T-cell (primary cell): ENCODE data around the gene AP5Z1. TPM values are rescaled to one million over a fixed set of nuclear protein-coding genes. Genes with fewer than 3 reads are reported as not detected.
"Not testable (repeated sequence)": the region's sequence is repeated elsewhere in the genome, so short reads cannot be mapped to it uniquely, and the experiment has no call there.

ENCODE experiments used
- ATAC-seq, 4 experiments: fragments of 200-7000 bp in 3 of 4; fragments of 150-1000 bp in 1 of 4; cut with Tn5 transposase; replicated peaks in 1 of 4; 1 replicate in 3 of 4; 2 replicates in 1 of 4; pipeline ENCODE4 v1.10.0; 2021; ENCODE audit warnings: moderate library complexity in 3 of 4, mild to moderate bottlenecking in 2 of 4, moderate number of reproducible peaks in 1 of 4
- CTCF ChIA-PET, 2 donors: fragments of 300-600 bp; sonication (Branson Sonifier 250); formaldehyde crosslinking; loops; one replicate each; lab custom pipeline; 2022; ENCODE audit warnings: antibody characterized with exemption in 2 of 2; lab: Charles Lee
- POLR2A ChIA-PET, 2 donors: fragments of 300-600 bp; sonication (Branson Sonifier 250); formaldehyde crosslinking; loops; one replicate each; lab custom pipeline; 2022; ENCODE audit warnings: antibody characterized with exemption in 2 of 2; lab: Charles Lee
- DNase-seq, 35 experiments: peaks; one replicate each; pipeline versions ENCODE4 v3.0.0 to v3.0.0-alpha.2; 2013 to 2023
- H3K27ac ChIP-seq: one replicate; pipeline ENCODE4 v1.5.1; 2013; ENCODE audit warnings: low read length
- H3K27me3 ChIP-seq, 2 experiments: replicated peaks in 1 of 2; 1 replicate in 1 of 2; 2 replicates in 1 of 2; pipeline versions ENCODE4 v1.6.1 to v1.7.0; 2013; ENCODE audit warnings: low read length in 1 of 2, mixed read lengths in 1 of 2; ENCODE audit not compliant: control insufficient read depth in 2 of 2, insufficient read depth in 2 of 2; ENCODE audit errors: extremely low read depth in 1 of 2
- H3K36me3 ChIP-seq, 2 donors: 1 replicate in 1 of 2; 2 replicates in 1 of 2; pipeline versions ENCODE4 v1.6.1 to v1.7.0; 2013; ENCODE audit warnings: low read length in 1 of 2; ENCODE audit not compliant: control insufficient read depth in 2 of 2, insufficient read depth in 1 of 2; ENCODE audit errors: extremely low read depth in 1 of 2
- H3K4me1 ChIP-seq, 2 experiments: 1 replicate in 1 of 2; 2 replicates in 1 of 2; pipeline versions ENCODE4 v1.6.1 to v1.7.0; 2013; ENCODE audit warnings: low read length in 2 of 2, mixed read lengths in 1 of 2; ENCODE audit not compliant: insufficient read depth in 2 of 2, control insufficient read depth in 1 of 2; ENCODE audit errors: extremely low read depth in 1 of 2
- H3K4me3 ChIP-seq, 2 donors: 1 replicate in 1 of 2; 2 replicates in 1 of 2; pipeline versions ENCODE4 v1.5.1 to v1.7.0; 2013; ENCODE audit warnings: mild to moderate bottlenecking in 2 of 2, low read length in 1 of 2, moderate library complexity in 1 of 2; ENCODE audit not compliant: control insufficient read depth in 1 of 2; ENCODE audit errors: extremely low read depth in 1 of 2
- H3K9me3 ChIP-seq: 2 replicates; pipeline ENCODE4 v1.7.0; 2013
- H3K27ac Mint-ChIP-seq, 2 donors: one replicate each; pipeline ENCODE4 v1.8.0; 2020 to 2021; ENCODE audit warnings: mild to moderate bottlenecking in 2 of 2, mixed read lengths in 2 of 2
- H3K27me3 Mint-ChIP-seq, 2 donors: one replicate each; pipeline ENCODE4 v1.8.0; 2021 to 2022; ENCODE audit warnings: mixed read lengths in 2 of 2
- H3K36me3 Mint-ChIP-seq: one replicate; pipeline ENCODE4 v1.8.0; 2021; ENCODE audit warnings: mixed read lengths
- H3K4me1 Mint-ChIP-seq, 3 donors: one replicate each; pipeline ENCODE4 v1.8.0; 2020 to 2022; ENCODE audit warnings: mixed read lengths in 3 of 3, mild to moderate bottlenecking in 1 of 3
- H3K4me3 Mint-ChIP-seq, 3 donors: one replicate each; pipeline ENCODE4 v1.8.0; 2020 to 2022; ENCODE audit warnings: mild to moderate bottlenecking in 3 of 3, mixed read lengths in 3 of 3, moderate library complexity in 3 of 3
- H3K9me3 Mint-ChIP-seq, 3 donors: one replicate each; pipeline ENCODE4 v1.8.0; 2020 to 2022; ENCODE audit warnings: mixed read lengths in 3 of 3
- WGBS: methylation state at CpG from one replicate; pipeline ENCODE4 v1.1.5; 2013; ENCODE audit warnings: missing lambda C conversion rate; ENCODE audit not compliant: insufficient coverage; 5-methylcytosine and 5-hydroxymethylcytosine counted together
- total RNA-seq, 35 experiments: library from RNA in 6 of 35; stranded (reverse) in 6 of 35; fragments of 120-200 nt in 1 of 35; gene quantifications; one replicate each; pipeline versions ENCODE4 v1.2.1 to v1.2.4 and lab custom pipeline; 2013 to 2026

The AP5Z1 gene
- total RNA-seq, 5 donors from 2014 or later (not counting 1 experiment from before 2014, with no cell fraction given) = 93.6 to 126 (median 110) TPM

DNA sequence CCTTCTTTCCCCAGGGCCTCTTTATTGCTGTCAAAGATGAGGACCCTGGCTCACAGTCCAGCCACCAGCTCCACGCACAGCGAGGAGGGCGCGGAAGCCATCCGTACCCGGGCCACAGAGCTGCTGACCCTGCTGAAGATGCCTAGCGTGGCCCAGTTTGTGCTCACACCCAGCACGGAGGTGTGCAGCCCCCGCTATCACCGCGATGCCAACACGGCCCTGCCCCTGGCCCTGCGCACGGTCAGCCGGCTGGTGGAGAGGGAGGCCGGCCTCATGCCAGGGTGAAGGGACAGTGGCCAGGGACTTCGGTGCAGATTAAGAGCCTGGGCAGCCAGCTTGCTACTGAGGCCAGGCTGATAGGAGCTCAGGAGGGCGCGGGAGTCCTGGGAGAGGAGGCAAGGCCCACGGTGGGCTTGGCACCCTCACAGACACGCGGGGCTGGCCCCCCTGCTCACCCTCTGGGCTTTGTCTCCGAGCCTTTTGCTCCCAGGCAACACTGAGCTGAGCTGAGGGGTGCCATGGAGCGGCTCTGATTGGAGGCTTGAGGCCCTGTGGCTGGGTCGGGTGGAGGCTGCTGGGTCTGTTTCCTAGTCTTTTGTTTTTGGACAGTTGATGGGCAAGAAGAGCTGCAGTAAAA lies 15.8 kb downstream of the AP5Z1 start:
- Mint-ChIP-seq H3K27ac (no peak overlapping the region), H3K27me3 (no peaks in the 10 kb centered on the region), H3K4me3 (peak overlapping the region; percentile 13 to 34 (median 31)), H3K4me1 (peaks cover 5 to 10% (median 6%) of the 10 kb centered on the region in 3 donors), H3K9me3 (no peaks in the 10 kb centered on the region), H3K36me3 (peaks cover 10% of the 10 kb centered on the region)
- no peaks in the 10 kb centered on the region for H3K9me3 ChIP-seq
- POLR2A ChIA-PET = interaction anchor here (0.5 to 1.0 kb wide), 3 partner anchors 117 to 331 kb away, joined by 3 to 8 read pairs (median 4); no protein-coding TSS in a partner anchor
- H3K36me3 ChIP-seq = peaks cover 21 to 45% of the 10 kb centered on the region in 2 donors
- CTCF ChIA-PET = interaction anchor here (0.5 to 2.6 kb wide), 5 partner anchors 16 to 1727 kb away, joined by 3 to 13 read pairs (median 6); partner anchors contain the start of genes AP5Z1 (in 1 of the 2) and RADIL (in 1 of the 2)
- H3K4me1 ChIP-seq = peaks cover 0 to 15% of the 10 kb centered on the region in 2 experiments
- H3K4me3 ChIP-seq = no peak overlapping the region
- WGBS = 97% methylated on average over 25 of the region's 25 CpGs
- no peak for DNase-seq
- no peak overlapping the region for H3K27ac ChIP-seq
- ATAC-seq = no peak
- H3K27me3 ChIP-seq = no peaks in the 10 kb centered on the region

- Histone ChIP-seq H3K4me3 (peak overlapping the region; percentile 49 to 67), H3K36me3 (peaks cover 19 to 39% of the 10 kb centered on the region in 2 donors), H3K27me3 (no peaks in the 10 kb centered on the region), H3K27ac (no peak overlapping the region), H3K9me3 (no peaks in the 10 kb centered on the region), H3K4me1 (peaks cover 0 to 15% of the 10 kb centered on the region in 2 experiments)
- WGBS = 54% methylated on average over 42 of the region's 50 CpGs
- DNase-seq (peak in 34 of 35 experiments; percentile 52 to 88 (median 76)), ATAC-seq (peak; percentile 81 to 87 (median 84))
- POLR2A ChIA-PET = interaction anchor here (0.6 to 1.0 kb wide), 3 partner anchors 118 to 647 kb away, joined by 3 to 8 read pairs (median 3); no protein-coding TSS in a partner anchor
- Mint-ChIP-seq H3K27ac (no peak overlapping the region), H3K4me3 (peak overlapping the region in 2 of 3 donors; percentile 31 to 37), H3K4me1 (peaks cover 5 to 10% (median 6%) of the 10 kb centered on the region in 3 donors), H3K27me3 (no peaks in the 10 kb centered on the region), H3K9me3 (no peaks in the 10 kb centered on the region), H3K36me3 (peaks cover 10% of the 10 kb centered on the region)
- CTCF ChIA-PET = interaction anchor here (0.5 to 2.6 kb wide), 9 partner anchors 17 to 1819 kb away, joined by 3 to 13 read pairs (median 4); partner anchors contain the start of genes AP5Z1 (in 1 of the 2) and RADIL (in 1 of the 2)
Observed at GRCh38 chr7:4791738-4792536, 16.5 kb downstream of the AP5Z1 start.

DNA sequence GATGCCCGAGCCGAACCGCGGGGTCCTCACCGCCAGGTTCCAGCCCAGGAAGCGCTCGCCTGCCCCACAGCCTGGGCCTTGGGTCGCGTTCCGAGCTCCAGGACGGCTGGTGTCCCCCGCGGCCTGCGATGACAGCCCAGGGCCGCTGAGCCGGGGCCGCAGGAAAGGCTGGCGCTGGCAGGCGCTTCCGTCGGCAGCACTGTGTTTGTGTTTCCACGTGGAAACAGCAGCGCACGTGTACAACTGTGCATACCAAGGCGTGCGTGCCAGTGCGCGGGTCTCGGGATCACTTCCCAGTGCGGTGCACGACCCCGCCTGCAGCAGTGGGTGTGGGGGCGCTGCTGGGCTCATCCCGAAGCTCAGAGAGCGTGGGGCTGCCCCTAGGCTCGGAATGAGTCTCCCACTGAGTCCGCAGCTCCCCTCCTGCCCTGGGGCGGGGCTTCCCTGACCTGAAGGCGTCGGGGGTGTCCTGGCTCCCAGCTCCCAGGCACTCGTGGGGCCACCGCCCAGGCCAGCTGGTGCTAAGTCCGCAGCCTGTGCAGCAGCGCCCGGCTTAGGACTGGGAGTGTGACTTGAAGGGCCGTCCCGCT lies 17.2 kb downstream of the AP5Z1 start:
- peak in 7 of 35 experiments; percentile 10 to 46 (median 24) for DNase-seq
- peaks cover 17 to 32% of the 10 kb centered on the region in 2 donors for H3K36me3 ChIP-seq
- H3K9me3 ChIP-seq = no peaks in the 10 kb centered on the region
- Mint-ChIP-seq H3K27me3 (no peaks in the 10 kb centered on the region), H3K9me3 (no peaks in the 10 kb centered on the region), H3K27ac (no peak overlapping the region), H3K4me3 (peak overlapping the region in 2 of 3 donors; percentile 31 to 37), H3K36me3 (peaks cover 9% of the 10 kb centered on the region), H3K4me1 (peaks cover 5 to 10% (median 6%) of the 10 kb centered on the region in 3 donors)
- H3K4me3 ChIP-seq = peak overlapping the region; percentile 49 to 67
- H3K4me1 ChIP-seq = peaks cover 0 to 15% of the 10 kb centered on the region in 2 experiments
- CTCF ChIA-PET = interaction anchor here (0.5 to 2.6 kb wide), 7 partner anchors 17 to 1818 kb away, joined by 3 to 13 read pairs (median 4); partner anchors contain the start of genes AP5Z1 (in 1 of the 2) and RADIL (in 1 of the 2)
- POLR2A ChIA-PET = interaction anchor here in 1 of 2 donors (0.6 kb wide), 1 partner anchor 646 kb away, joined by 3 read pairs; no protein-coding TSS in a partner anchor
- 50% methylated on average over 46 of the region's 47 CpGs for WGBS
- peaks cover 0 to 4% of the 10 kb centered on the region in 2 experiments for H3K27me3 ChIP-seq
- peak; percentile 42 to 58 (median 52) for ATAC-seq
- no peak overlapping the region for H3K27ac ChIP-seq

DNA sequence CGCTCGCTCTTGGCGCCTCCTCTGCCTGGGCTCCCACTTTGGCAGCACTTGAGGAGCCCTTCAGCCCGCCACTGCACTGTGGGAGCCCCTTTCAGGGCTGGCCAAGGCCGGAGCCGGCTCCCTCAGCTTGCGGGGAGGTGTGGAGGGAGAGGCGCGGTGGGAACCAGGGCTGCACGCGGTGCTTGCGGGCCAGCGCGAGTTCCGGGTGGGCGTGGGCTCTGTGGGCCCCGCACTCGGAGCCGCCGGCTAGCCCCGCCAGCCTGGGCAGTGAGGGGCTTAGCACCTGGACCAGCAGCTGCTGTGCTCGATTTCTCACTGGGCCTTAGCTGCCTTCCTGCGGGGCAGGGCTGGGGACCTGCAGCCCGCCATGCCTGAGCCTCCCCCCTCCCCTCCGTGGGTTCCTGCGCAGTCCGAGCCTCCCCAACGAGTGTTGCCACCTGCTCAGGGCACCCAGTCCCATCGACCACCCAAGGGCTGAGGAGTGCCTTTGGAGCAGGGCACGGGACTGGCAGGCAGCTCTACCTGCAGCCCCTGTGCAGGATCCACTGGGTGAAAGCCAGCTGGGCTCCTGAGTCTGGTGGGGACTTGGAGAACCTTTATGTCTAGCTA lies 18.1 kb downstream of the AP5Z1 start:
- H3K9me3 ChIP-seq, H3K27me3 Mint-ChIP-seq, H3K27me3 ChIP-seq, H3K9me3 Mint-ChIP-seq, POLR2A ChIA-PET, DNase-seq, ATAC-seq, H3K4me1 Mint-ChIP-seq, H3K36me3 Mint-ChIP-seq, H3K4me3 Mint-ChIP-seq, H3K27ac Mint-ChIP-seq, H3K4me3 ChIP-seq, H3K27ac ChIP-seq: not testable (repeated sequence)
- WGBS = 95% methylated on average over 26 of the region's 30 CpGs
- peaks cover 0 to 15% of the 10 kb centered on the region in 2 experiments for H3K4me1 ChIP-seq
- H3K36me3 ChIP-seq = peaks cover 11 to 24% of the 10 kb centered on the region in 2 donors
- CTCF ChIA-PET = interaction anchor here in 1 of 2 donors (0.5 kb wide), 1 partner anchor 722 kb away, joined by 3 read pairs; no protein-coding TSS in a partner anchor

- POLR2A ChIA-PET, H3K9me3 ChIP-seq, H3K27me3 Mint-ChIP-seq, H3K4me3 ChIP-seq, DNase-seq, CTCF ChIA-PET, H3K27ac ChIP-seq, H3K4me1 Mint-ChIP-seq, H3K36me3 Mint-ChIP-seq, ATAC-seq, H3K27me3 ChIP-seq, H3K9me3 Mint-ChIP-seq: not testable (repeated sequence)
- Histone ChIP-seq H3K4me1 (peaks cover 0 to 15% of the 10 kb centered on the region in 2 experiments), H3K36me3 (peaks cover 11 to 17% of the 10 kb centered on the region in 2 donors)
- H3K4me3 Mint-ChIP-seq = peak overlapping the region in 2 of 3 donors; percentile 25 to 35
- 70% methylated on average over 2 of the region's 14 CpGs for WGBS
- peak overlapping the region in 1 of 2 donors; percentile 62 for H3K27ac Mint-ChIP-seq
Observed at GRCh38 chr7:4794171-4794570, 18.7 kb downstream of the AP5Z1 start.
